MM.1S (cell line): ENCODE data around the gene AKAP6.

ENCODE experiments used
- DNase-seq: peaks from one replicate; pipeline ENCODE4 v3.0.0-alpha.2; 2015
- H2AFZ ChIP-seq: fragments of 300-600 bp; sonication (generic); 2 replicates; pipeline ENCODE4 v1.6.0; 2016; ENCODE audit warnings: antibody characterized with exemption, low read length
- H3F3A ChIP-seq: fragments of 300-600 bp; sonication (generic); 2 replicates; pipeline ENCODE4 v1.6.1; 2016; ENCODE audit warnings: mild to moderate bottlenecking, antibody characterized with exemption, low read length, moderate library complexity, mixed read lengths; ENCODE audit not compliant: insufficient read depth
- H3K27ac ChIP-seq: fragments of 300-600 bp; sonication (generic); 2 replicates; pipeline ENCODE4 v1.5.1; 2016; ENCODE audit warnings: mild to moderate bottlenecking, low read length
- H3K27me3 ChIP-seq: fragments of 300-600 bp; sonication (generic); replicated peaks from 2 replicates; pipeline ENCODE4 v1.6.0; 2016; ENCODE audit warnings: low read length; ENCODE audit not compliant: insufficient read depth
- H3K36me3 ChIP-seq: fragments of 300-600 bp; sonication (generic); replicated peaks from 2 replicates; pipeline ENCODE4 v1.6.1; 2016; ENCODE audit warnings: mild to moderate bottlenecking, low read length, mixed read lengths; ENCODE audit not compliant: insufficient read depth
- H3K4me1 ChIP-seq: fragments of 300-600 bp; sonication (generic); 2 replicates; pipeline ENCODE4 v1.6.1; 2016; ENCODE audit warnings: low read length, mixed read lengths
- H3K4me2 ChIP-seq: fragments of 300-600 bp; sonication (generic); 2 replicates; pipeline ENCODE4 v1.6.0; 2016; ENCODE audit warnings: low read depth, low read length
- H3K4me3 ChIP-seq: fragments of 300-600 bp; sonication (generic); 2 replicates; pipeline ENCODE4 v1.5.1; 2016; ENCODE audit warnings: low read length, mixed read lengths
- H3K79me2 ChIP-seq: fragments of 300-600 bp; sonication (generic); 2 replicates; pipeline ENCODE4 v1.6.1; 2016; ENCODE audit warnings: mixed run types, low read length, mixed read lengths
- H3K9ac ChIP-seq: fragments of 300-600 bp; sonication (generic); 2 replicates; pipeline ENCODE4 v1.6.1; 2016; ENCODE audit warnings: low read length, mixed read lengths
- H3K9me2 ChIP-seq: fragments of 300-600 bp; sonication (generic); replicated peaks from 2 replicates; pipeline ENCODE4 v1.6.1; 2016; ENCODE audit warnings: mild to moderate bottlenecking, low read length, mixed read lengths; ENCODE audit not compliant: insufficient read depth
- H3K9me3 ChIP-seq: fragments of 300-600 bp; sonication (generic); replicated peaks from 2 replicates; pipeline ENCODE4 v1.6.1; 2016; ENCODE audit warnings: mild to moderate bottlenecking, low read length, mixed read lengths; ENCODE audit not compliant: insufficient read depth
- H4K20me1 ChIP-seq: fragments of 300-600 bp; sonication (generic); 2 replicates; pipeline ENCODE4 v1.6.1; 2016; ENCODE audit warnings: mild to moderate bottlenecking, low read length, moderate library complexity, mixed read lengths; ENCODE audit not compliant: insufficient read depth
- CTCF ChIP-seq: fragments of 300-600 bp; sonication (generic); IDR thresholded peaks from 2 replicates; pipeline ENCODE4 v1.5.1; 2016; ENCODE audit warnings: antibody characterized with exemption, low read length, mixed read lengths
- EZH2 ChIP-seq: fragments of 300-600 bp; sonication (generic); optimal IDR thresholded peaks from 2 replicates; pipeline ENCODE3; 2017; ENCODE audit warnings: low read depth, mild to moderate bottlenecking, antibody characterized with exemption, low read length, mixed read lengths
- EZH2phosphoT487 ChIP-seq: fragments of 300-600 bp; sonication (generic); IDR thresholded peaks from 2 replicates; pipeline ENCODE4 v1.6.1; 2018; ENCODE audit warnings: antibody characterized with exemption, low read length

The AKAP6 gene

GRCh38 chr14:32710731-32711680 is 381.9 kb downstream of the AKAP6 start:
- H3K9me3 ChIP-seq, result no peaks in the 10 kb centered on the region
- H3K9ac ChIP-seq, result no peak overlapping the region
- H3K4me1 ChIP-seq, result peaks cover 4% of the 10 kb centered on the region
- no peak overlapping the region for H3K4me3 ChIP-seq
- no peak overlapping the region for H3K27ac ChIP-seq
- no peaks in the 10 kb centered on the region for H3K9me2 ChIP-seq
- no peaks in the 10 kb centered on the region for H3K36me3 ChIP-seq
- DNase-seq, result peak; percentile 33
- peaks cover 5% of the 10 kb centered on the region; the same call in 1 of the 2 replicates for H3F3A ChIP-seq
- no peak overlapping the region for H3K4me2 ChIP-seq
- H4K20me1 ChIP-seq, result no peaks in the 10 kb centered on the region
- H3K27me3 ChIP-seq, result no peaks in the 10 kb centered on the region
- TF ChIP-seq EZH2, result no peak
- TF ChIP-seq CTCF, result peak; percentile 47
- no peak for TF ChIP-seq EZH2phosphoT487
- H3K79me2 ChIP-seq, result no peaks in the 10 kb centered on the region
- H2AFZ ChIP-seq, result no peak overlapping the region

GRCh38 chr14:32713856-32714255 is 384.8 kb downstream of the AKAP6 start:
- H3K27ac ChIP-seq, result no peak overlapping the region
- no peak overlapping the region for H3K4me3 ChIP-seq
- H3K4me2 ChIP-seq, result no peak overlapping the region
- H4K20me1 ChIP-seq, result no peaks in the 10 kb centered on the region
- no peaks in the 10 kb centered on the region for H3K36me3 ChIP-seq
- H3K9me2 ChIP-seq, result no peaks in the 10 kb centered on the region
- H3F3A ChIP-seq, result no peaks in the 10 kb centered on the region
- DNase-seq, result no peak
- H3K27me3 ChIP-seq, result no peaks in the 10 kb centered on the region
- no peaks in the 10 kb centered on the region for H3K9me3 ChIP-seq
- no peaks in the 10 kb centered on the region for H3K4me1 ChIP-seq
- no peak overlapping the region for H2AFZ ChIP-seq
- no peak overlapping the region for H3K9ac ChIP-seq
- TF ChIP-seq EZH2phosphoT487 (no peak), EZH2 (no peak), CTCF (no peak)
- no peaks in the 10 kb centered on the region for H3K79me2 ChIP-seq

GRCh38 chr14:32719601-32720000 is 390.5 kb downstream of the AKAP6 start:
- Histone ChIP-seq H3K4me3 (no peak overlapping the region), H3K9me2 (no peaks in the 10 kb centered on the region), H3K36me3 (no peaks in the 10 kb centered on the region), H3K4me1 (no peaks in the 10 kb centered on the region), H3K9me3 (no peaks in the 10 kb centered on the region), H3K4me2 (no peak overlapping the region), H3K27ac (no peak overlapping the region), H3K9ac (no peak overlapping the region), H4K20me1 (no peaks in the 10 kb centered on the region), H3K27me3 (no peaks in the 10 kb centered on the region), H2AFZ (no peak overlapping the region), H3F3A (no peaks in the 10 kb centered on the region), H3K79me2 (no peaks in the 10 kb centered on the region)
- no peak for TF ChIP-seq EZH2phosphoT487
- no peak for TF ChIP-seq EZH2
- no peak for TF ChIP-seq CTCF
- DNase-seq, result no peak
